ENCODE results near the gene FANK1.

The FANK1 gene, protein sequence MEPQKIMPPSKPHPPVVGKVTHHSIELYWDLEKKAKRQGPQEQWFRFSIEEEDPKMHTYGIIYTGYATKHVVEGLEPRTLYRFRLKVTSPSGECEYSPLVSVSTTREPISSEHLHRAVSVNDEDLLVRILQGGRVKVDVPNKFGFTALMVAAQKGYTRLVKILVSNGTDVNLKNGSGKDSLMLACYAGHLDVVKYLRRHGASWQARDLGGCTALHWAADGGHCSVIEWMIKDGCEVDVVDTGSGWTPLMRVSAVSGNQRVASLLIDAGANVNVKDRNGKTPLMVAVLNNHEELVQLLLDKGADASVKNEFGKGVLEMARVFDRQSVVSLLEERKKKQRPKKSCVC

DNA sequence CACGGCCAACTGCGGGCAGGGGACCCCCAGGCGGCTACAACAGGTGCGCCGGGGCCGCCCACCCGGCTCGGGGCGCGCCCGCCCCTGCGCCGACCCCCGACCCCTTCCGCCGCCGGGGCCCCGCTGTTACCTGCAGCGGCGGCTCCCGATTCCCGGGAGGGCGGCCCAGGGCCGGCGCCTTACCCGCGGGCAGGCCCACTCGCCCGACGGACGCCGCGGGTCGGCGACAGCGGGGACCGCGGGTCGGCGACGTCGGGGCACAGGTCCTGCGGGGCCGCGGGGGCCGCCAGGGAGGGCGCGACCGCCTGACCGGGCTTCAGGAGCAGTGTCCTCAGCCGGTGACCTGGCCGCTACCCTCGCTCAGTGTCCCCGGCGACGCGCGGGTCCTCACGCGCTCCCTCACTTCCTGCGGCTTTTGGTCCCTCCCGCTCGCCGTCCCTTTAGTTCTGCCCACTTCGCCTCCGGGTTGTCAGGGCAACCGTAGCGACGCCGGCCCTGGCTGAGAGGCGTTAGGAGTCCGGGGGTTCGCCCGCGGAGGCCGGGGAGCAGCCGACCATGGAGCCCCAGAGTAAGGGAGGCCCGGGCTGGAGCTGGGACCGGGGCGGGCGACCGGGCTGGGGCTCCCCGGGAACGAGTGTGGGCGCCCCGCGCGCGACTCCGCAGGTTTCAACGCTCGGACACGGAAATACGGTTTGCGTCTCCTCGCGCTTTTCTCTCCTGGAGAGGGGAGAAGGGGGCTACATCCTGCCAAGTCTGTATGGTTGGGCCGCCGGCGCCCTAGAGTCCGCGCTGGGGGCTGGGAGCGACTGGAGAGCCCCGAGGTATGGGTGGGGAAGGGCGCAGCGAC, at the start of gene FANK1:
FANK1 (plus strand) TSS at position 477 of the 847 bp plus-strand sequence; CDS start at position 556, 79 bp downstream.
- DNase-seq: peak; percentile 29 to 88 (median 71)

GRCh38 chr10:125846894-125847293, 49.5 kb upstream of the FANK1 start:
- no peak for DNase-seq

GRCh38 chr10:125848371-125848770, 48.0 kb upstream of the FANK1 start:
- DNase-seq: no peak

DNA sequence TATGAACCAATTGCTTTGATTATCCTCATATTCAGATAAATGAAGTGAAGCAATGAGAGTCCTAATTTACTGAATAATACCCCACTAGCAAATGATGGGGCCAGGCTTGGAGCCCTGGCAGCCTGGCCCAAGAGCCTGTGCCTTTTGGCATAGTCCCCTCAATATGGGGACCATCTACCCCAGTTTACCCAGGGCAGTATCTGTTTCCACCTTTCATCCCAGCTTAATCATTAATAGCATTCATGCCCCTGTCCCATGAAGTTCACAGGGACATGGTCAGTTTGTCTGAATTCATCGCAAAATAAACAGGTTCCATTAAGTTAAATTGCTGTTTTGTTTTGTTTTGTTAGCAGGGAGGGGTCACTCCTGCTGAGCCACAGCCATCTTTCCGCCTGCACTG, 47.5 kb upstream of the FANK1 start:
- no peak for DNase-seq

GRCh38 chr10:125849448-125849847, 46.9 kb upstream of the FANK1 start:
- DNase-seq: no peak

DNA sequence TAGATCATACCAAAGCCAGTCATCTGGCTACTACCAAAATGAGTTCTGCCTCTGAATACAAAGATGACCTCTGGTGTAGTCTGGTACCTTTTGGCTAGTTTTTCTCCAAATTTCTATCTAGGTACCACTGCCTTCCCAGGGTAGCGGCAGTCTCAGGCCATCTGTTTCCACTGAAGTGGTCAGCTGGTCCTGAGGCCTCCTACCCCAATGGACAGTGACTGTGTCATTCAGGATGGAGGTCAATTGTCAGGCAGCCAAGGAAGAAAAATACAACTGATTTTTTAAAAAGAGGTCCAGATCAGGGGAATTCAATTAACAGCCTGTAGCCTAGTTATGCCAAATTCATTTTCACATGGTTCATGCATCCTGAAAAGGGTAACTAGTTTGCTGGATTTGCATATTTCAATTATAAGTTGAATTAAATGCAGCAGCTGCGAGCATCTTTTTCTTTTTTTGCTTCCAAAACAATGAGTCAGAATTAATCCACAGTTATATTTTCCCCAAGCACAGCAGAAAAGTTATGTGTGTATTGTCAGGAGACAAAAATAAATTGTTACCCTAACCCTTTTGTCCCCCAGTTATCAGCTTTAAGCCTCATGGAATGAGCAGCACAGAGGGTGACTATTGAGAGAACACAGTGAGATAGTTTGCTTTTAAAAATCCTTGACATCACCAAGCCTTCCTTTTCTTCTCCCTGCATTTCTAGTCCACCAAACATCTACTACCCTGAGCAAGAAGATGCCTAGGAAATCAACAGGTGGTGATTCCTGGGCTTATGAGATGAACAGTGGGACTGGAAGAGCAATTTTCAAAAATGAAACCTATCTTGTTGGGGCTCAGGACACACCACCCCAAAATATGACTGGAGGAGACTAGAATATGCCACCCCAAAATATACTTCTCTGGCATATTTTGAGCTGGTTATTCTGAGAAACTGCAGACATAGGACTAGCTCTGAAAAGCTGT, 45.3 kb upstream of the FANK1 start:
- no peak for DNase-seq

- peak in 1 of 56 donors; percentile 14 for DNase-seq
These were observed 43.9 kb upstream of the FANK1 start for GRCh38 chr10:125852487-125852886.

- DNase-seq: no peak
These were observed 39.1 kb upstream of the FANK1 start for GRCh38 chr10:125857185-125857760.

- no peak for DNase-seq
These were observed 37.1 kb upstream of the FANK1 start for GRCh38 chr10:125859128-125859817.

DNA sequence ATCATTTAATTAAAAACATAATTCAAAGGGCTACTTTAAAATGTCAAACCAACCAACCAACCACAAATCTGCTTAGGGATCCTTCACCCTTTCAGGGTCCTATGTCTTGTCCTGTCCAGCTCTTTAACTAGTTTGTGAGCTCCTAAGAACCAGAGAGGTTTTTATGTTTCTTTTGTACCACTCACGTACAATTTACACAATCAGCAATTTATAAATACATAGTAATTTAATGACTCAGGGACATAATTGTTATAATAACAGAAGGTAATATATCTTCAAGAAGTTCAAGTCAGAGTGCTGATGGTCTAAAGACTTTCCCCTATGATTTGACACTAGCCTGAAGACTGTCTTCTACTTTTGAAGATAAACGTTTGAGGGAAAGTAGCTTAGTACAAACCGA, 31.2 kb upstream of the FANK1 start:
- DNase-seq: no peak

DNA sequence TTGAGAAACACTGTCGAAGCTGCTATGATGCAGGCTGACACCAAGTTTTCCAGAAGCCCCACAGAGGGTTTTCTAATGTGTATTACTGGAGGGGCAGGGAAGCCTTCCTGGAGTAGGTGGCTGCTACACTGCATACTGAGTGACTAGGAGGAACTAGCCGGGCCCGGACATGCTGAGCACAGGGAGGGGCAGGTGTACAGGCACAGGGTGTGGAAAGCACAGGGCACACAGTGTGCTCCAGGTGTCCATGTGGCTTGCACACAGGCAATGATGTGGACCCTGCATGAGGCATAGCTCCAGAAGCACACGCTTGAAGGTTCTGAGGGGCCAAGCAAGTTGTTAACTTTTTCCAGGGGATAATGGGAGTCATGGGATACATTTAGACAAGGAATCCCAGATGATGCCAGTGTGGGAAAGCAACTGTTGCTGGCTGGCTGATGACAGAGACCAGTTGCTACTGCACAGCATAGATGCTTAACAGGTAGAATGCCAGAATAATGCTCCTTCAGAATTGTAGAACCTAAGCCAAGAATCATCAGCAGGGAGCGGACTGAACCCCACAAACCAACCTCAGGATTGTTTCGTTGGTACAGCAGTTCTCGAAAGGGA, 29.8 kb upstream of the FANK1 start:
- DNase-seq: no peak

DNA sequence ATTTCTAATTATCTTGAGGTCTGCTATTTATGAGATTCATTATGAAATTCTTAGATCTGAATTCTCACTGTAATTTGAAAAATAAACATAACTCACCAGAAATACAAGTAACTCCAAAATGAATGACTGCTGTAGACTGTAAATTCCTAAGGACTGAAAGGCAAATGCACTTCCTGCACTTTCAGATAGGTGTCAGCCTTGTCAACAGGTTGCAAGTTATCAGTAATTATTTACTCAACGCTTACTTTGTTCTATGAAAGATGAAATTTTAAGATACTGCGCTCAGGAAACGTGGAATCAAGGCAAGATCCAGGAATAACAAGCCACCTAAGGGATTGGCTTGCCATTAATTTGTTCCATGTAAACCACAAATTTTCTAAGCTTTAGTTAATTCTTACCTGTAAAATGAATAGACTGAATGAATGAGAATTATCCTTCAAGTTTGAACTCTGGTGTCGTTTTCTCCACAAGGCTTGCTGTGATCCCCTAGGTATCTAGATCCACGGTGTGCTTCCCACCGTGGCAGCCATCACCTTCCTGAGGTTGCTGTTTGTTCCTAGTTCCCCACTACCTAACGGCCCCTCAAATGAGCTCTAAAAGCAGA, 27.9 kb upstream of the FANK1 start:
- DNase-seq: peak in 1 of 56 donors; percentile 12

GRCh38 chr10:125871338-125871737, 25.0 kb upstream of the FANK1 start:
- DNase-seq: no peak

DNA sequence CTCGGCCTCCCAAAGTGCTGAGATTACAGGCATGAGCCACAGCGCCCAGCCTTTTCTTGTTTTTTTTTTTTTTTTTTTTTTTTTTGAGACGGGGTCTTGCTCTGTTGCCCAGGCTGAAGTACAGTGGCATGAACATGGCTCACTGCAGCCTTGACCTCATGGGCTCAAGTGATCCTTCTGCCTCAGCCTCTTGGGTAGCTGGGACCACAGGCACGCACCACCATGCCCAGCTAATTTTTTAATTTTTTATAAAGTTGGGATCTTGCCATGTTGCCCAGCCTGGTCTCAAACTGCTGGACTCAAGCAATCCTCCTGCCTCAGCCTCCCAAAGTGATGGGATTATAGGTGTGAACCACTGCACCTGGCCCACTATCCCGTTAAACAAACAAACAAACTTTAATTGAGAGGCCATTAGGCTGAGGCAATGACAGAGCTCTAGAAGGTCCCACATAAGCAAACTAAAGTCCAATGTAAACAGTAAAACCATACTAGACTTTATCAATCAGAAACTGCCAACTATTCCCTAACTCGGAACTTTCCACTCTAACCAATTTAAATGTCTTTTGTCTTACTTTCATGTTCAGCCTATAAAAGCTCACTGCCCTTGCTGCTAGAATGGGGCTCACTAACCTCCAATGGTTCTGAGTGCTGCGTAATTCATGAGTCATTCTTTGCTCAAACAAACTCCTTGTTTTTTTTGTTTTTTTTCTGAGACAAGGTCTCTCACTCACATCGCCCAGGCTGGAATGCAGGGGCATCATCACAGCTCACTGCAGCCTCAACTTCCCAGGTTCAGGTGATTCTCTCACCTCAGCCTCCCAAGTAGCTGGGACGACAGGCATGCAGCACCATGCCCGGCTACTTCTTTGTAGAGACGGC, 17.2 kb upstream of the FANK1 start:
- DNase-seq: no peak

- no peak for DNase-seq
These were observed 15.6 kb upstream of the FANK1 start for GRCh38 chr10:125880719-125881118.

GRCh38 chr10:125881192-125881591, 15.2 kb upstream of the FANK1 start, which contains the start of gene DHX32:
TSS of gene DHX32 (minus strand) at chr10:125881292. CDS start at chr10:125880824, 468 bp downstream.
- no peak for DNase-seq

DNA sequence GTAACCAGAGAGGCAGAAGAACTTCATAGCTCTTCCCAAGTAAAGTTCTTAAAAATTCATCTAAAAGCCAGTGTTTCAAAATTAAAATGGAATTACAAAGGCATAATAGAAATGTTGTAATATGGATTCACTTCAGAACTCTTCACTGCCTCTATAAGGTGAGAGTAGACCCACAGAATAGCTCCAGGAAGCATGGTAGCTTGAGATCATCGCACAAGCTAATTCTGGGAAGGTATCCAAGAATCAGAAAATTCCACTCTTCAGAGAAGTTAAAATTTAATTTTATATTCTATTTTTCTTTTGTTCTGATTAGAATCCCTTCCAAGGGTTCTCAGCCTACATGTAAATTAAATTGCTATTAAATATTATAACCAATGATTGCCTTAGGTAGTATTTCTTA, 13.8 kb upstream of the FANK1 start:
- no peak for DNase-seq

- no peak for DNase-seq
These were observed 13.2 kb upstream of the FANK1 start for GRCh38 chr10:125883211-125883610.
